Measurements from ENCODE around the gene ICAM4.

The ICAM4 gene

GRCh38 chr19:10288662-10289166 is 2.0 kb downstream of the ICAM4 start:
- TF ChIP-seq CTCF (IDR thresholded peaks at IDR 0.05; ENCODE audit: low read depth, low read length), result no peak
- no peak for TF ChIP-seq POLR2A (IDR thresholded peaks at IDR 0.05; ENCODE audit: extremely low read depth, insufficient read length)
- peak; percentile 70 for DNase-seq (ENCODE audit: low read depth)
- H3K4me3 ChIP-seq (ENCODE audit: low read depth, low read length), result no peak overlapping the region

- DNase-seq (ENCODE audit: low read depth), result peak; percentile 80
These were observed 2.5 kb downstream of the ICAM4 start for GRCh38 chr19:10289167-10289835.

GRCh38 chr19:10289836-10290356 is 3.1 kb downstream of the ICAM4 start, which contains the start of gene ICAM5:
Gene ICAM5 (plus strand): TSS chr19:10289952. CDS start chr19:10290044, 92 bp downstream.
- TF ChIP-seq CTCF (IDR thresholded peaks at IDR 0.05; ENCODE audit: low read depth, low read length) (no peak), MAX (IDR thresholded peaks at IDR 0.05; ENCODE audit: low read depth, low read length) (no peak), POLR2A (IDR thresholded peaks at IDR 0.05; ENCODE audit: extremely low read depth, insufficient read length) (no peak), MYC (IDR thresholded peaks at IDR 0.05; ENCODE audit: low read depth, low read length) (no peak)
- peak; percentile 81 for DNase-seq (ENCODE audit: low read depth)
- H3K4me3 ChIP-seq (ENCODE audit: low read depth, low read length), result no peak within 1 kb of the TSS

More at GRCh38 chr19:10289167-10289835, 2.5 kb downstream of the ICAM4 start:
- TF ChIP-seq MAX (IDR thresholded peaks at IDR 0.05; ENCODE audit: low read depth, low read length) (no peak), CTCF (IDR thresholded peaks at IDR 0.05; ENCODE audit: low read depth, low read length) (no peak), MYC (IDR thresholded peaks at IDR 0.05; ENCODE audit: low read depth, low read length) (no peak), POLR2A (IDR thresholded peaks at IDR 0.05; ENCODE audit: extremely low read depth, insufficient read length) (no peak)
- no peak overlapping the region for H3K4me3 ChIP-seq (ENCODE audit: low read depth, low read length)

- H3K4me3 ChIP-seq (ENCODE audit: low read depth, low read length), result no peak overlapping the region
- TF ChIP-seq MYC (IDR thresholded peaks at IDR 0.05; ENCODE audit: low read depth, low read length) (no peak), POLR2A (IDR thresholded peaks at IDR 0.05; ENCODE audit: extremely low read depth, insufficient read length) (no peak), CTCF (IDR thresholded peaks at IDR 0.05; ENCODE audit: low read depth, low read length) (no peak), MAX (IDR thresholded peaks at IDR 0.05; ENCODE audit: low read depth, low read length) (no peak)
- peak; percentile 62 for DNase-seq (ENCODE audit: low read depth)
These were observed 3.7 kb downstream of the ICAM4 start for GRCh38 chr19:10290357-10290875.

- peak; percentile 72 for DNase-seq (ENCODE audit: low read depth)
- TF ChIP-seq CTCF (IDR thresholded peaks at IDR 0.05; ENCODE audit: low read depth, low read length) (no peak), MYC (IDR thresholded peaks at IDR 0.05; ENCODE audit: low read depth, low read length) (no peak), MAX (IDR thresholded peaks at IDR 0.05; ENCODE audit: low read depth, low read length) (no peak), POLR2A (IDR thresholded peaks at IDR 0.05; ENCODE audit: extremely low read depth, insufficient read length) (no peak)
- no peak overlapping the region for H3K4me3 ChIP-seq (ENCODE audit: low read depth, low read length)
These were observed 4.3 kb downstream of the ICAM4 start for GRCh38 chr19:10290876-10291553.

All from NB4 (cell line).